K562 (cell line): Measurements from ENCODE around the gene NUDCD3. TPM values are rescaled to one million over a fixed set of nuclear protein-coding genes. Genes with fewer than 3 reads are reported as not detected.

Experiments
- ATAC-seq: fragments of 200-7000 bp; cut with Tn5 transposase; 3 replicates; pipeline ENCODE4 v1.9.1; 2020; ENCODE audit warnings: moderate library complexity
- BruUV-seq: library from RNA; stranded (reverse); fragments of 400-500 nt; replicated peaks from 2 replicates; lab custom pipeline; 2021; lab: Mats Ljungman, UMichigan
- CTCF ChIA-PET: fragments of 300-600 bp; formaldehyde crosslinking; extraction: SDS; loops from one replicate; lab custom pipeline; 2021; ENCODE audit warnings: low intra/inter-chr PET ratio; lab: Yijun Ruan, JAX
- POLR2A ChIA-PET: fragments of 300-600, 350-650 bp; sonication (Branson Sonifier 250); formaldehyde crosslinking; extraction: SDS; loops from one replicate; lab custom pipeline; 2021; ENCODE audit warnings: antibody characterized with exemption, inconsistent platforms; lab: Yijun Ruan, JAX
- DNase-seq, 4 experiments: peaks; one replicate each; pipeline versions ENCODE4 v3.0.0 to v3.0.0-alpha.2; 2011 to 2018; ENCODE audit warnings: low spot score in 3 of 4, mixed read lengths in 3 of 4; ENCODE audit errors: extremely low read depth in 1 of 4
- FAIRE-seq: peaks from 2 replicates; lab custom pipeline; 2011; peaks lifted over from hg19 to GRCh38; lab: Jason Lieb, UNC
- H2AFZ ChIP-seq: 2 replicates; pipeline ENCODE4 v1.6.0; 2011; ENCODE audit warnings: low read depth, low read length, control low read depth, inconsistent platforms
- H3K27ac ChIP-seq: fragments of 200-600 bp; 3 replicates; pipeline ENCODE4 v1.8.0; 2011; ENCODE audit warnings: low read depth, mild to moderate bottlenecking, control low read depth, inconsistent platforms, low read length, moderate library complexity, mixed read lengths; ENCODE audit errors: extremely low read depth
- H3K27me3 ChIP-seq, 2 experiments: fragments of 300-600 bp in 1 of 2; 2 replicates in 1 of 2; 3 replicates in 1 of 2; pipeline versions ENCODE4 v1.6.0 to v1.8.0; 2011; ENCODE audit warnings: inconsistent platforms in 2 of 2, low read length in 2 of 2, mild to moderate bottlenecking in 1 of 2, mixed read lengths in 1 of 2, moderate library complexity in 1 of 2; ENCODE audit not compliant: control insufficient read depth in 2 of 2, insufficient read depth in 2 of 2
- H3K36me3 ChIP-seq: fragments of 300-600 bp; 3 replicates; pipeline ENCODE4 v1.8.0; 2011; ENCODE audit warnings: mild to moderate bottlenecking, low read length, inconsistent platforms; ENCODE audit not compliant: control insufficient read depth, insufficient read depth
- H3K4me1 ChIP-seq, 2 experiments: fragments of 200-600 bp in 1 of 2; replicated peaks in 1 of 2; 2 replicates in 1 of 2; 3 replicates in 1 of 2; pipeline versions ENCODE4 v1.5.1 to v1.8.0; 2011; ENCODE audit warnings: inconsistent platforms in 2 of 2, low read length in 2 of 2, mild to moderate bottlenecking in 1 of 2, mixed read lengths in 1 of 2, moderate library complexity in 1 of 2; ENCODE audit not compliant: control insufficient read depth in 2 of 2, insufficient read depth in 2 of 2
- H3K4me2 ChIP-seq: 2 replicates; pipeline ENCODE4 v1.6.1; 2011; ENCODE audit warnings: low read length, control low read depth, inconsistent platforms, mixed read lengths; ENCODE audit not compliant: insufficient read depth
- H3K4me3 ChIP-seq: fragments of 200-600 bp; sonication (generic), shearing (Covaris generic); 2 replicates; pipeline ENCODE4 v1.5.1; 2016; ENCODE audit warnings: control low read depth, inconsistent platforms
- H3K79me2 ChIP-seq: fragments of 200-600 bp; 3 replicates; pipeline ENCODE4 v1.8.0; 2011; ENCODE audit warnings: low read length, inconsistent platforms; ENCODE audit not compliant: control insufficient read depth, insufficient read depth
- H3K9ac ChIP-seq, 2 experiments: 2 replicates each; pipeline versions ENCODE4 v1.6.0 to v1.6.1; 2011; ENCODE audit warnings: low read depth in 2 of 2, low read length in 2 of 2, control low read depth in 1 of 2, inconsistent platforms in 1 of 2, mild to moderate bottlenecking in 1 of 2, mixed read lengths in 1 of 2; ENCODE audit not compliant: insufficient read depth in 1 of 2
- H3K9me1 ChIP-seq: one replicate; pipeline ENCODE4 v1.6.0; 2011; ENCODE audit warnings: inconsistent platforms, mild to moderate bottlenecking, low read length, moderate library complexity; ENCODE audit not compliant: control insufficient read depth, insufficient read depth
- H3K9me3 ChIP-seq: replicated peaks from 2 replicates; pipeline ENCODE4 v1.5.1; 2011; ENCODE audit warnings: low read depth, low read length, inconsistent platforms; ENCODE audit not compliant: control insufficient read depth, insufficient read depth
- H4K20me1 ChIP-seq: replicated peaks from 2 replicates; pipeline ENCODE4 v1.6.1; 2011; ENCODE audit warnings: low read length, inconsistent platforms, mixed read lengths; ENCODE audit not compliant: control insufficient read depth, insufficient read depth
- CTCFL ChIP-seq: IDR thresholded peaks from 2 replicates; pipeline ENCODE4 v1.6.1; 2011; ENCODE audit warnings: borderline replicate concordance, low read depth, mild to moderate bottlenecking, moderate library complexity, low read length; ENCODE audit not compliant: insufficient read depth, poor library complexity, severe bottlenecking
- CXXC5 ChIP-seq: fragments of 250-450 bp; sonication (Bioruptor Pico); IDR thresholded peaks from 2 replicates; pipeline ENCODE4 v1.8.0; 2022; ENCODE audit warnings: inconsistent platforms, mild to moderate bottlenecking, moderate library complexity
- FOS ChIP-seq: IDR thresholded peaks from 3 replicates; pipeline ENCODE4 v1.6.1; 2011; ENCODE audit not compliant: insufficient read length; ENCODE audit errors: extremely low read depth
- MCM2 ChIP-seq: fragments of 450-650 bp; IDR thresholded peaks from 2 replicates; pipeline ENCODE4 v1.6.1; 2017; ENCODE audit warnings: low read depth, mild to moderate bottlenecking
- ZBTB8A ChIP-seq: fragments of 450-650 bp; IDR thresholded peaks from 2 replicates; pipeline ENCODE4 v1.6.1; 2018; ENCODE audit warnings: mild to moderate bottlenecking, moderate library complexity; ENCODE audit not compliant: partially characterized antibody
- ZFPM2 ChIP-seq: fragments of 250-450 bp; sonication (Bioruptor Pico); IDR thresholded peaks from 2 replicates; pipeline ENCODE4 v1.5.1; 2022; ENCODE audit warnings: mild to moderate bottlenecking
- ZMIZ1 ChIP-seq, 2 experiments: fragments of 150-350 bp in 1 of 2; IDR thresholded peaks; 2 replicates each; pipeline ENCODE4 v1.6.1; 2012 to 2016; ENCODE audit warnings: low read depth in 2 of 2, low read length in 2 of 2, mild to moderate bottlenecking in 1 of 2, moderate library complexity in 1 of 2
- ZNF146 ChIP-seq: IDR thresholded peaks from one replicate; pipeline ENCODE4 v1.6.1; 2018; ENCODE audit warnings: missing compliant biosample characterization; ENCODE audit not compliant: unreplicated experiment
- ZNF609 ChIP-seq: sonication (generic); formaldehyde crosslinking; IDR thresholded peaks from 2 replicates; pipeline ENCODE4 v1.8.1; 2023; ENCODE audit warnings: missing genetic modification reagents, mild to moderate bottlenecking, borderline replicate concordance
- ZNF76 ChIP-seq: fragments of 250-450 bp; sonication (Bioruptor Pico); IDR thresholded peaks from 2 replicates; pipeline ENCODE4 v1.4.0; 2020; ENCODE audit warnings: mild to moderate bottlenecking, moderate library complexity, borderline replicate concordance
- WGBS: fragments of 100-300 bp; shearing (Covaris generic); methylation state at CpG from one replicate; pipeline ENCODE4 v1.1.6; 2016; ENCODE audit warnings: low coverage, mixed read lengths; ENCODE audit not compliant: insufficient coverage; ENCODE audit errors: missing lambda C conversion rate; 5-methylcytosine and 5-hydroxymethylcytosine counted together
- in situ Hi-C: fragments of 300-500 bp; cut with MboI; formaldehyde crosslinking; loops from 4 replicates; pipeline ENCODE4 v1.15.0; 2018; ENCODE audit warnings: inconsistent platforms, mixed read lengths
- intact Hi-C: fragments of 100-400 bp; cut with micrococcal nuclease; formaldehyde crosslinking; loops from 2 replicates; pipeline ENCODE4 v1.14.2; 2022
- polyA plus RNA-seq, 8 experiments: library from polyadenylated mRNA; depleted of rRNA in 4 of 8; stranded (reverse) in 5 of 8; unstranded in 3 of 8; fragments of >200 nt; fragmentation: Nextera tagmentation in 2 of 8; fragmentation: Illumina TruSeq in 1 of 8; extraction: Ambion mirVana in 2 of 8; extraction: Trizol in 1 of 8; gene quantifications; 2 replicates each; pipeline versions ENCODE4 v1.2.1 to v1.2.3, GENCODE V29; 2011 to 2014; ENCODE audit warnings: inconsistent platforms in 1 of 8, missing spikeins in 1 of 8
- total RNA-seq, 7 experiments: library from RNA; depleted of rRNA in 6 of 7; stranded (reverse); fragments of >200 nt in 6 of 7; fragmentation: Illumina TruSeq in 2 of 7; extraction: Trizol in 2 of 7; gene quantifications; 2 replicates each; pipeline versions ENCODE4 v1.2.1 to v1.2.3, GENCODE V29; 2011 to 2021; ENCODE audit warnings: low replicate concordance in 1 of 7

Gene NUDCD3
- total and polyA plus RNA-seq, 9 of the 15 experiments (the other 6 are each of a cell fraction or from before 2014, with no cell fraction given), result 24.8 to 64.2 (median 42.6) TPM

GRCh38 chr7:44398511-44398911, 91.9 kb downstream of the NUDCD3 start:
- Histone ChIP-seq H3K4me3 (no peak overlapping the region), H2AFZ (no peak overlapping the region), H3K9me1 (peaks cover 3% of the 10 kb centered on the region), H4K20me1 (peaks cover 7% of the 10 kb centered on the region; the same call in 1 of the 2 replicates), H3K27me3 (no peaks in the 10 kb centered on the region), H3K36me3 (peaks cover 54% of the 10 kb centered on the region; the same call in 2 of the 3 replicates), H3K79me2 (no peaks in the 10 kb centered on the region), H3K9ac (no peak overlapping the region), H3K27ac (no peak overlapping the region), H3K4me1 (no peaks in the 10 kb centered on the region), H3K9me3 (no peaks in the 10 kb centered on the region), H3K4me2 (no peak overlapping the region)
- DNase-seq, result no peak
- POLR2A ChIA-PET, result interaction anchor here (0.5 to 0.6 kb wide), 2 partner anchors 58 to 59 kb away, joined by 3 to 5 read pairs; no protein-coding TSS in a partner anchor
- ATAC-seq, result no peak
- intact Hi-C loops (no loop called here), in situ Hi-C loops (no loop called here)
- CTCF ChIA-PET, result no interaction called here
- WGBS, result 84% methylated on average over 13 of the region's 13 CpGs
- BruUV-seq, result no TSS peak
- FAIRE-seq, result no peak
- no peak for TF ChIP-seq ZNF609 (CRISPR knock-in tag)
- TF ChIP-seq FOS, result no peak
- TF ChIP-seq ZFPM2 (CRISPR knock-in tag), result no peak
- no peak for TF ChIP-seq ZNF146
- no peak for TF ChIP-seq ZNF76 (CRISPR knock-in tag)
- no peak for TF ChIP-seq CXXC5 (CRISPR knock-in tag)
- no peak for TF ChIP-seq MCM2
- TF ChIP-seq ZBTB8A, result no peak
- no peak for TF ChIP-seq ZMIZ1 (IDR thresholded peaks at IDR 0.05; ENCODE audit: low read depth in 2 of 2, low read length in 2 of 2)
- TF ChIP-seq CTCFL, result no peak
